PC-3 (cell line): ENCODE data around the gene SLC16A9. TPM values are rescaled to one million over a fixed set of nuclear protein-coding genes. Genes with fewer than 3 reads are reported as not detected.
"Not testable (repeated sequence)": the region's sequence is repeated elsewhere in the genome, so short reads cannot be mapped to it uniquely, and the experiment has no call there.

Source experiments
- ATAC-seq: fragments of 200-7000 bp; cut with Tn5 transposase; 2 replicates; pipeline ENCODE4 v1.9.1; 2020; ENCODE audit warnings: mild to moderate bottlenecking, moderate library complexity
- BruUV-seq: library from RNA; stranded (reverse); fragments of 400-500 nt; replicated peaks from 2 replicates; lab custom pipeline; 2021; lab: Mats Ljungman, UMichigan
- CTCF ChIA-PET: fragments of 300-600 bp; sonication (Branson Sonifier 250); formaldehyde crosslinking; loops from one replicate; lab custom pipeline; 2022; ENCODE audit warnings: antibody characterized with exemption; lab: Charles Lee
- POLR2A ChIA-PET: fragments of 300-600 bp; sonication (Branson Sonifier 250); formaldehyde crosslinking; loops from one replicate; lab custom pipeline; 2022; ENCODE audit warnings: antibody characterized with exemption; ENCODE audit not compliant: unreplicated experiment; lab: Charles Lee
- DNase-seq: peaks from one replicate; pipeline ENCODE4 v3.0.0-alpha.2; 2015
- H2AFZ ChIP-seq: fragments of 300-600 bp; sonication (generic); 2 replicates; pipeline ENCODE4 v1.6.0; 2016; ENCODE audit warnings: antibody characterized with exemption, low read length
- H3F3A ChIP-seq: fragments of 300-600 bp; sonication (generic); one replicate; pipeline ENCODE4 v1.6.0; 2017; ENCODE audit warnings: antibody characterized with exemption, low read length, control low read depth, mild to moderate bottlenecking; ENCODE audit not compliant: unreplicated experiment
- H3K27ac ChIP-seq: fragments of 300-600 bp; sonication (generic); 2 replicates; pipeline ENCODE4 v1.5.1; 2016; ENCODE audit warnings: mild to moderate bottlenecking, low read length
- H3K27me3 ChIP-seq: fragments of 300-600 bp; sonication (generic); 2 replicates; pipeline ENCODE4 v1.6.1; 2016; ENCODE audit warnings: low read length, mixed read lengths
- H3K36me3 ChIP-seq: fragments of 300-600 bp; sonication (generic); 2 replicates; pipeline ENCODE4 v1.6.1; 2016; ENCODE audit warnings: low read depth, mixed run types, low read length, mixed read lengths
- H3K4me1 ChIP-seq: fragments of 300-600 bp; sonication (generic); 2 replicates; pipeline ENCODE4 v1.5.1; 2016; ENCODE audit warnings: low read length; ENCODE audit not compliant: insufficient read depth
- H3K4me2 ChIP-seq: fragments of 300-600 bp; sonication (generic); 2 replicates; pipeline ENCODE4 v1.6.0; 2016; ENCODE audit warnings: low read length
- H3K4me3 ChIP-seq: fragments of 300-600 bp; sonication (generic); 2 replicates; pipeline ENCODE4 v1.5.1; 2016; ENCODE audit warnings: mild to moderate bottlenecking, low read length, mixed read lengths
- H3K79me2 ChIP-seq: fragments of 300-600 bp; sonication (generic); 2 replicates; pipeline ENCODE4 v1.6.1; 2017; ENCODE audit warnings: low read length, mixed read lengths
- H3K9ac ChIP-seq: fragments of 300-600 bp; sonication (generic); 2 replicates; pipeline ENCODE4 v1.6.0; 2016; ENCODE audit warnings: mild to moderate bottlenecking, low read length
- H3K9me2 ChIP-seq: fragments of 300-600 bp; sonication (generic); replicated peaks from 2 replicates; pipeline ENCODE4 v1.6.1; 2016; ENCODE audit warnings: mixed run types, low read length, mixed read lengths
- H3K9me3 ChIP-seq: fragments of 300-600 bp; sonication (generic); 2 replicates; pipeline ENCODE4 v1.6.1; 2016; ENCODE audit warnings: low read length, mixed read lengths
- H4K20me1 ChIP-seq: fragments of 300-600 bp; sonication (generic); 2 replicates; pipeline ENCODE4 v1.6.1; 2016; ENCODE audit warnings: low read length, mixed read lengths
- CTCF ChIP-seq: fragments of 300-600 bp; sonication (generic); conservative IDR thresholded peaks from 2 replicates; pipeline ENCODE4 v1.5.1; 2017; ENCODE audit warnings: antibody characterized with exemption, low read depth, mild to moderate bottlenecking, low read length
- EZH2 ChIP-seq: fragments of 300-600 bp; sonication (generic); IDR thresholded peaks from one replicate; pipeline ENCODE4 v1.6.1; 2017; ENCODE audit warnings: antibody characterized with exemption, mild to moderate bottlenecking, low read length; ENCODE audit not compliant: unreplicated experiment
- EZH2phosphoT487 ChIP-seq: fragments of 300-600 bp; sonication (generic); IDR thresholded peaks from 2 replicates; pipeline ENCODE4 v1.6.1; 2018; ENCODE audit warnings: mild to moderate bottlenecking, antibody characterized with exemption, low read length, borderline replicate concordance
- intact Hi-C: fragments of 100-400 bp; cut with micrococcal nuclease; formaldehyde crosslinking; loops from 2 replicates; pipeline ENCODE4 v1.9.0; 2023
- total RNA-seq: library from RNA; depleted of rRNA; stranded (reverse); fragments of >200 nt; gene quantifications from 2 replicates; pipeline ENCODE4 v1.2.3, GENCODE V29; 2014

The SLC16A9 gene
- total RNA-seq, 1 experiment from 2014 or later = 17.4 TPM

GRCh38 chr10:59734014-59734462 is 24.4 kb upstream of the SLC16A9 start:
- H4K20me1 ChIP-seq = no peaks in the 10 kb centered on the region
- no peak overlapping the region for H2AFZ ChIP-seq
- intact Hi-C loops = no loop called here
- H3F3A ChIP-seq = no peaks in the 10 kb centered on the region
- ChIA-PET CTCF (no interaction called here), POLR2A (no interaction called here)
- no peak overlapping the region for H3K9ac ChIP-seq
- H3K27ac ChIP-seq = no peak overlapping the region
- no peak overlapping the region for H3K4me2 ChIP-seq
- H3K27me3 ChIP-seq = no peaks in the 10 kb centered on the region
- peaks cover 25% of the 10 kb centered on the region for H3K4me1 ChIP-seq
- no peaks in the 10 kb centered on the region for H3K36me3 ChIP-seq
- no peak overlapping the region for H3K4me3 ChIP-seq
- no peak for ATAC-seq
- no peaks in the 10 kb centered on the region for H3K79me2 ChIP-seq
- DNase-seq = no peak
- no TSS peak for BruUV-seq
- TF ChIP-seq EZH2 = no peak
- TF ChIP-seq EZH2phosphoT487 = no peak
- no peak for TF ChIP-seq CTCF
- H3K9me2 ChIP-seq = no peaks in the 10 kb centered on the region
- H3K9me3 ChIP-seq = no peaks in the 10 kb centered on the region

- H3K27me3 ChIP-seq, H4K20me1 ChIP-seq, H3K4me3 ChIP-seq, H3K27ac ChIP-seq, ATAC-seq, POLR2A ChIA-PET, BruUV-seq, intact Hi-C loops, H3F3A ChIP-seq, H3K9ac ChIP-seq, H2AFZ ChIP-seq, H3K9me3 ChIP-seq, DNase-seq, H3K79me2 ChIP-seq, H3K4me2 ChIP-seq, CTCF ChIA-PET, H3K9me2 ChIP-seq, H3K36me3 ChIP-seq: not testable (repeated sequence)
- peaks cover 23% of the 10 kb centered on the region for H3K4me1 ChIP-seq
Measured at GRCh38 chr10:59733321-59734013, 23.8 kb upstream of the SLC16A9 start.

GRCh38 chr10:59732849-59733248 is 23.2 kb upstream of the SLC16A9 start:
- H4K20me1 ChIP-seq, H3K9me3 ChIP-seq, H3K4me2 ChIP-seq, H3K4me3 ChIP-seq, H3K36me3 ChIP-seq, H3K79me2 ChIP-seq, H2AFZ ChIP-seq, POLR2A ChIA-PET, H3K9me2 ChIP-seq, H3K27me3 ChIP-seq, ATAC-seq, intact Hi-C loops, BruUV-seq, CTCF ChIA-PET, H3F3A ChIP-seq, H3K9ac ChIP-seq, DNase-seq, H3K27ac ChIP-seq: not testable (repeated sequence)
- peaks cover 16% of the 10 kb centered on the region for H3K4me1 ChIP-seq

GRCh38 chr10:59729167-59729566 is 19.5 kb upstream of the SLC16A9 start:
- H3K9me3 ChIP-seq, H4K20me1 ChIP-seq, H3F3A ChIP-seq, H3K4me3 ChIP-seq, intact Hi-C loops, H3K27me3 ChIP-seq, H3K4me2 ChIP-seq, POLR2A ChIA-PET, H3K79me2 ChIP-seq, H3K4me1 ChIP-seq, DNase-seq, H3K36me3 ChIP-seq, H3K9ac ChIP-seq, BruUV-seq, H3K9me2 ChIP-seq, H3K27ac ChIP-seq, ATAC-seq, CTCF ChIA-PET, H2AFZ ChIP-seq: not testable (repeated sequence)
